GM19452 (cell line): ENCODE data around the gene SNX25.
A peak's percentile ranks its signal among the peaks of the same experiment; 100 is the strongest.
"Not testable (repeated sequence)": the region's sequence is repeated elsewhere in the genome, so short reads cannot be mapped to it uniquely, and the experiment has no call there.

Experiments used
- ATAC-seq: cut with Tn5 transposase; IDR thresholded peaks from one replicate; pipeline ENCODE4 v1.9.1; 2021; ENCODE audit not compliant: unreplicated experiment

SNX25 gene

DNA sequence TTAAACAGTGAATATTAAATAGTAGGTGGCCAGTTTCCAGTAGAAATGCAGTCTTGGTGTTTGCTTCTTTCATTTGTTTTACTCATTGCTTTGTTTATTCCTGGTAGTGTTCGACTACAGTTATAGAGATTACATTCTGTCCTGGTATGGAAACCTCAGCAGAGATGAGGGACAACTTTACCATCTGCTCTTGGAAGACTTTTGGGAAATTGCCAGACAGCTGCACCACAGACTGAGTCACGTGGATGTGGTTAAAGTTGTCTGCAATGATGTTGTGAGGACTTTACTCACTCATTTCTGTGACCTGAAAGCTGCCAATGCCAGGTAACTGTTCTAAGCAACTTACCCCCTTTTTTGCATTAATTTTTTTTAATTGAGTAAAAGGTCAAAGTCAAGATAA, 49.3 kb downstream of the SNX25 start:
- not testable (repeated sequence) for ATAC-seq

GRCh38 chr4:185259719-185260118, 50.3 kb downstream of the SNX25 start:
- ATAC-seq: no peak

DNA sequence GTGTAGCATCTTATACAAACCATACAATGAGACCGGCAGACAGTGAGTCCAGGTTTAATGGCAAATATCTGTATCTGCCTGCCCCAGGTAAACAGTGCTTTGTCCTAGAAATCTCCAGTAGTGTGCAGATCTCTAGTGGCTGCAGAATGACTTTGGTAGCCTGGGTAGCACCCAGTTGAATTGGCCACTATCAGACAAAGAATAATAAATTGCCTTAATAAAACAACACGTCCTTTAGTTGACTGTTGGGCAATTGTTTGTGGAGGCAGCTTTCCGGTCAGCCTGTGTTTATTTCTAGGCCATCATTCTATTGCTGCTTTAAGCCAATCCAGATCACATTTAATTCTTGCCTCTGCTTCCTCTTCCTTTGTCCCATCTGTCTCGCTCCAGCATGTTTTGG, 52.5 kb downstream of the SNX25 start:
- ATAC-seq: no peak

DNA sequence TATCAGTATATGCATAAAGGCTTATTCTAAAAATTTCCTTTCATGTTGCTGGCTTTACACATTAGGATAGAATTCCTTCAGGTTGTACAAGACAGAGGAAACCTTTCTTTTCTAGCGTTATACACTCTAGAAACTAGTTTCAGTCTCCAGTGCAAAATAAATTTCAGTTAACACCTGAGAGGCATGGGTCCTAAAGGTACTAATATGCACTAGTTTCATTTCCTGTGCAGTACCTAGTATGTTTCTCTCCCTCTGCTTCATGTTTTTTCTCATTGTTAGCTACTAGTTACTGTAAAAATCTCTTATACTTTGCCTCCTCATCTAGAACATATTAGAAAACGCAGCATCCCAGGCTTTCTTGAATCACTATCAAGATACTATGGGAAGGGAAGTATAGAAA, 54.0 kb downstream of the SNX25 start:
- ATAC-seq: no peak

DNA sequence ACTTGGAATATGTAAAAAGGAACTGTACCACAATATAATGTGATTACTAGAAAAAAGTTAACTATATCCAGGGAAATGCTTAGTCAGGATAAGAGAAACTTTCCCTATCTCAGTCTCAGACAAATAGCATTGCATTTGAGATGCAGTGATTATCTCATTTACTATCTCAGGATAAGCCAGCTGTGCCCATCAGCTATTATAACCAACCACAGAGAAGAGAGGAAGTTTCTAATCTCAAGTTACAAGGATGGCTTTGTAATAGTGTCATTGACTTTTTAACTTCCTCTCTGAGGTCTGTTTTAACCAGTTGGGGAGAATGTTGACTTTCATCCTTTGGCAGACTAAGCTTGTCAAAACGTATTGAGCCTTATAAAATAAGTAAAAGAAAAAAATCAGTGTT, 56.5 kb downstream of the SNX25 start:
- peak; percentile 86 for ATAC-seq

DNA sequence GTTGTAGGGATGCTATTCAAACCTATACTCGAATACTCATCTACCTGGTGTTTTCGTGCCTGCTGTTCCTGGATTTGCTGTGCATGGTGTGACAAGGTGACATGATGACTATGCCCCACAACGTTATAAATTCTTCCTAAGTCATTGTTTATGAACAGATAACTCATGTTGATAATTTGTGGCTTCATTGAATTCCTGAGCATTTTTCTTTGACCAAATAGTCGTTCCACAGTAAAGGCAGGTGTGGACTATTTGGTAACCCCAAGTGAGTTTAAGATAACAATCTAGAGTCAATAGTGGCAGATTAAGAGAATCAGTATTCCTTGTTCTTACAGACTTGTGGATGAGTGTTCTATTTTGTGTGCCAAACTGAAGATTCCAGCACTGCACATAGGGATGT, 59.9 kb downstream of the SNX25 start:
- no peak for ATAC-seq

DNA sequence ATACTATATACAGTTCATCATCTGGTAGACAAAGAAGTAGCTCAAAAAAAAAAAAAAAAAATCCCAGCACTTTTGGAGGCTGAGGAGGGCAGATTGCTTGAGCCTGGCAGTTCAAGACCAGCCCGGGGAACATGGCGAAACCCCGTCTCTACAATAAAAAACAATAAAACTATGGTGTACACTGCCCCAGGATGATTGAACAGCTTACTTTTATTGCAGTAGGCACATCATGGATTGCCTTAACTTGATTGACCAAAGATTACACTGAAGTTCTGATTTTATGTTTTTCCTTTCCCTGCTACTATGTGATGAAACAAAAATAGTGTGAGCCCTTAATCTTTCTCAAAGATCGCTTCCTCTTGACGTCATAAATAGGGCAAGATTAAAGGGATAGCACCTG, 60.6 kb downstream of the SNX25 start:
- no peak for ATAC-seq

- no peak for ATAC-seq
Measured at GRCh38 chr4:185270885-185271284, 61.5 kb downstream of the SNX25 start.

GRCh38 chr4:185272245-185272644, 62.8 kb downstream of the SNX25 start:
- no peak for ATAC-seq

- ATAC-seq: no peak
Measured at GRCh38 chr4:185275501-185275900, 66.1 kb downstream of the SNX25 start.

- ATAC-seq: no peak
Measured at GRCh38 chr4:185276036-185276435, 66.6 kb downstream of the SNX25 start.

- ATAC-seq: no peak
Measured at GRCh38 chr4:185278716-185279115, 69.3 kb downstream of the SNX25 start.

DNA sequence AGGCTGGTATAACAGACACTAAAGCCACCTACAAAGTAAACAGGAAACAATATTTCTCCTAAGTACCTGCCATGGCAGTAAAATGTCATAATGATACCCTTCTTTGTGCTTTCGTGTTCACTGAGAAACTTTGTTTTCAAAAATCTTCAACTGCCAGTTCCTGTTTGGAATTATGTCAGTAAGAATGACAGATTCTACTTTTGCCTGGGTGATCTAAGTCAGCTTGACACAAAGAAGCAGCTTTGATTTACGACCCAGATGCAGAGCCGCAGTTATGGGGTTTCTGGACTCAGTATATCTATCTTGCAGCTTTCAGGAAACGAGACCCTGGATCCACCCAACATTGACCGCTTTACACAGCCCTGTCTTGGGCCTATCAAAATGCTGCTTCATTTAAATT, 71.2 kb downstream of the SNX25 start:
- ATAC-seq: no peak

DNA sequence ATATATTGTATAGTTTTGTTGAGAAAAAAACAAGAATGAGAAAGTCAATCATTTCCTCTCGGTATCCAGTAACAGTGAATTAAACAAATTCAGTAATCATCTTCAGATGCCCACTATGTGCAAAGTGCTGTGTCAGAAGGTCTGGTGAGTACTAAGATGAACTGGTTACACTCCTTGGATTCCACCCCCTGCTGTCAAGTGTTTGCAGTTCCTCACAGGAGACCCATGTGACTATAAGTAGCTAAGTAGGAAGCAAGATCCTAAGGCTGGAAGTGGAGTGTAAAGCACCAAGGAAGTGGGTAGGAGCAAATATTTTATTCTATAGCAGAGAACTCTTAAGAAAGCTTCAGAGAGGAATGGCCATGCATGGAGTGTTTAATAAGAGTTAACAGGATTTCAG, 73.6 kb downstream of the SNX25 start:
- no peak for ATAC-seq

DNA sequence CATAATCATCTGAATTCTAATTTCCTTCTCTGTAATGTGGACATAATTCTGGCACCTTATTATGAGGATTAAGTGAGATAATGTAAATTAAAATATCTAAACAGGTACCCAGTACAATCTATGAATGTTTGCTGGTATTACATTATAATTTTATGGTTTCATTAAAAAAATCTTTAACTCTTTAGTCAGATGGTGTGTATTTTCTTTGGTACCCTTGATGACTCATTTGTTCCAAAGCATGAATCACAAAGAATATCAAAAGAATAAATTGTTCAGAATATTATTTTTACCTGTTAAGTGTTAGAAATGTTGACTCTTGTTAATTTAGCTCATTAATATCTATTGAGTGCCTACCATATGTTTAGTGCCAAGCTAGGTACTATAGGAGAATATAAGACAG, 74.3 kb downstream of the SNX25 start:
- no peak for ATAC-seq

GRCh38 chr4:185285632-185286393, 76.4 kb downstream of the SNX25 start:
- ATAC-seq: no peak

- no peak for ATAC-seq
Measured at GRCh38 chr4:185286571-185286970, 77.2 kb downstream of the SNX25 start.

- no peak for ATAC-seq
Measured at GRCh38 chr4:185287031-185287430, 77.6 kb downstream of the SNX25 start.

DNA sequence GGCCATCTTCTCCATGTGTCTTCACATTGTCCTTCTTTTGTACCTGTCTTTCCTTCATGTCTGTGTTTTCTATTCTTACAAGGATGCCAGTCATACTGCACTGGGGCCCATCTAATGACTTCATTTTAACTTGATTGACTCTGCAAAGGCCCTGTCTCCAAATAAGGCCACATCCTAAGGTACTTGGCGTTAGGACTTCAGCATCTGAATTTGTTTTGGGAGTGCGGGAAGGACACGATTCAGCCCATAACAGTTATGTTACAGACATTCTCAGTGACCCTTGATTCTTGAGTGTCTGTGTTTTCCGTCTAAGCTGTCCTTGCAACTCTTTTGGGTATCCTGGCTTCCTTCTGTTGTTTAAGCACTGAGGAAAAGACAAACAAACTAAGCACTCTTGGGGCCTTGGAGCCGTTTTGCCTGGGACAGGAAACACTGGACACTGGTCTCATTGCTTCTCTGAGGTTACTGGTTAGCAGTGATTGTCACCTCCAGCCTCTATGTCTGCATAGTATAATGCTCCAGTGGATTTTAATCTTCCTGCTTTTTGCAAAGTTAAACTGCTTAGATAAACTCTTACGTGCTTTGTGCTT, 80.7 kb downstream of the SNX25 start:
- no peak for ATAC-seq

GRCh38 chr4:185290656-185291055, 81.3 kb downstream of the SNX25 start:
- ATAC-seq: no peak

DNA sequence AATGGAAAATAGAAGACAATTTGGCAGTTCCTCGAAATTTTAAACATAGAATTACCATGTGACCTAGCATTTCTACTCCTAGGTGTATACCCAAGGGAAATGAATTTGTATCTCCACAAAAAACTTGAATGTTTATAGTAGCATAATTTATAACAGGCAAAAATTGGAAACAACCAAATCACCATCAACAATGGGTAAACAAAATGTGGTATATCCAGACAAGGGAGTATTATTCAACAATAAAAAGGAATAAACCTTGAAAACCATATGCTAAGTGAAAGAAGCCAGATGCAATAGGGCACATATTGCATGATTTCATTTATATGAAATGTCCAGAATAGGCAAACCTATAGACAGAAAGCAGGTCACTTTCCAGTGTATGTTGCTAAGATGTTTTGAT, 83.8 kb downstream of the SNX25 start:
- no peak for ATAC-seq

- ATAC-seq: no peak
Measured at GRCh38 chr4:185296665-185297460, 87.5 kb downstream of the SNX25 start.
